Hematopoietic multipotent progenitor cell treated with erythropoietin and hydrocortisone succinate and interleukin-3 and kit ligand, for 15 days (in vitro differentiated cells): ENCODE measurements around the gene CDK17.
"Not testable (repeated sequence)": the region's sequence is repeated elsewhere in the genome, so short reads cannot be mapped to it uniquely, and the experiment has no call there.

Experiments used
- DNase-seq: peaks from one replicate; pipeline ENCODE4 v3.0.0-alpha.2; 2015; ENCODE audit warnings: low spot score

CDK17 gene

GRCh38 chr12:96399919-96400630, at the start of gene CDK17:
Gene CDK17 (minus strand): TSS chr12:96400439. CDS start chr12:96334836, 65,603 bp downstream.
- peak; percentile 88 for DNase-seq

- no peak for DNase-seq
Measured at GRCh38 chr12:96448300-96448699, 48.1 kb upstream of the CDK17 start.

GRCh38 chr12:96447256-96447655, 47.0 kb upstream of the CDK17 start:
- DNase-seq, result no peak

GRCh38 chr12:96445691-96446583, 45.7 kb upstream of the CDK17 start:
- no peak for DNase-seq

GRCh38 chr12:96444399-96444798, 44.2 kb upstream of the CDK17 start:
- no peak for DNase-seq

GRCh38 chr12:96442906-96443305, 42.7 kb upstream of the CDK17 start:
- no peak for DNase-seq

- DNase-seq, result no peak
Measured at GRCh38 chr12:96441816-96442215, 41.6 kb upstream of the CDK17 start.

GRCh38 chr12:96438330-96438729, 38.1 kb upstream of the CDK17 start:
- DNase-seq, result no peak

- DNase-seq, result no peak
Measured at GRCh38 chr12:96437171-96437445, 36.9 kb upstream of the CDK17 start.

GRCh38 chr12:96436366-96437170, 36.3 kb upstream of the CDK17 start:
- no peak for DNase-seq

GRCh38 chr12:96434107-96434506, 33.9 kb upstream of the CDK17 start:
- no peak for DNase-seq

- not testable (repeated sequence) for DNase-seq
Measured at GRCh38 chr12:96432496-96433321, 32.5 kb upstream of the CDK17 start.

- no peak for DNase-seq
Measured at GRCh38 chr12:96431067-96431466, 30.8 kb upstream of the CDK17 start.

- DNase-seq, result no peak
Measured at GRCh38 chr12:96427269-96427729, 27.1 kb upstream of the CDK17 start.

- no peak for DNase-seq
Measured at GRCh38 chr12:96425951-96426350, 25.7 kb upstream of the CDK17 start.

- no peak for DNase-seq
Measured at GRCh38 chr12:96425321-96425720, 25.1 kb upstream of the CDK17 start.

GRCh38 chr12:96424601-96425000, 24.4 kb upstream of the CDK17 start:
- no peak for DNase-seq

- DNase-seq, result no peak
Measured at GRCh38 chr12:96422192-96422591, 22.0 kb upstream of the CDK17 start.

GRCh38 chr12:96421014-96421413, 20.8 kb upstream of the CDK17 start:
- no peak for DNase-seq

GRCh38 chr12:96420277-96420835, 20.1 kb upstream of the CDK17 start:
- DNase-seq, result no peak

GRCh38 chr12:96419576-96420276, 19.5 kb upstream of the CDK17 start:
- no peak for DNase-seq
